ENCODE measurements around the gene LMNTD1. TPM values are rescaled to one million over a fixed set of nuclear protein-coding genes. Genes with fewer than 3 reads are reported as not detected.

The LMNTD1 gene
- total RNA-seq, 2 experiments from 2014 or later: not detected

DNA sequence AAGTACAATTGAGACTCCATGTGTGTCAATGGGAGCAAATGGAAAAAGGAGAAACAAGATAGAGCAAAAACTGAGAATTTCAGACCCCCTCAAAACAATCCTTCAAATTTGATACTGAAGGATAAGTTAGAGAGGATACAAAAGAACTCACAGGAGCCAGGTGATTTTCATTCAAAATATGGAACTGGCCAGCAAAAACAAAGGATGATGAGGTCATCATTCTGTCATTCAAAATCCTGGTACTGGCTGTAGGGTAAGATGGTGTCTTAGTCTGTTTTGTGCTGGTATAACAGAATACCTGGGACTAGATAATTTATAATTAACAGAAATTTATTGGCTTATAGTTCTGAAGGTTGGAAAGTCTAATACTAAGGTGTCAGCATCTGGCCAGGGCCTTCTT is 80.6 kb downstream of the LMNTD1 start:
- DNase-seq: no peak
- Mint-ChIP-seq H3K9me3 (ENCODE audit: insufficient read depth) (no peaks in the 10 kb centered on the region), H3K4me3 (no peak overlapping the region), H3K4me1 (ENCODE audit: low read depth) (no peaks in the 10 kb centered on the region), H3K27ac (no peak overlapping the region), H3K27me3 (ENCODE audit: low read depth) (no peaks in the 10 kb centered on the region), H3K36me3 (ENCODE audit: low read depth) (no peaks in the 10 kb centered on the region)
- ChIA-PET CTCF (no interaction called here), POLR2A (no interaction called here)
- no peak for ATAC-seq

DNA sequence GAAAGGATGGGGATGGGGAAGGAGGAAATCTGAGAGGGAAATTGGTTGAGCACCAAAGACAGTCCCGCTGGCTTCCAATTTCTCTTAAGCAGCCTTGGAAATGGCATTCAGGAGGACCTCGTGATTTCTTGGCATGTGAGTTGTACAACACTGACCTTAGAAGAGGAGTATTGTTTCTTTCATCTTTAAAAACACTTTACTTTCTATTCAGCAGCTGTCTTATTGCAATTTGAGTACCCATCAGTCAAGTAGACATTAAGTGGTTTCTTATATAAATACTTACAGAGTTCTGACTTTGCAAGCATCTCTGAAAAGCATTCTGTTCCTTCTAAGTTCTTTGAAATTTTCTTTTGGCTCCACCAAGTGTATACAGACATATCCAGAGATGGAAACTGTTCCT is 83.2 kb downstream of the LMNTD1 start:
- ATAC-seq (no peak), DNase-seq (no peak)
- Mint-ChIP-seq H3K4me3 (no peak overlapping the region), H3K4me1 (ENCODE audit: low read depth) (no peaks in the 10 kb centered on the region), H3K9me3 (ENCODE audit: insufficient read depth) (peaks cover 6% of the 10 kb centered on the region), H3K27me3 (ENCODE audit: low read depth) (no peaks in the 10 kb centered on the region), H3K27ac (no peak overlapping the region), H3K36me3 (ENCODE audit: low read depth) (no peaks in the 10 kb centered on the region)
- ChIA-PET CTCF (no interaction called here), POLR2A (no interaction called here)

DNA sequence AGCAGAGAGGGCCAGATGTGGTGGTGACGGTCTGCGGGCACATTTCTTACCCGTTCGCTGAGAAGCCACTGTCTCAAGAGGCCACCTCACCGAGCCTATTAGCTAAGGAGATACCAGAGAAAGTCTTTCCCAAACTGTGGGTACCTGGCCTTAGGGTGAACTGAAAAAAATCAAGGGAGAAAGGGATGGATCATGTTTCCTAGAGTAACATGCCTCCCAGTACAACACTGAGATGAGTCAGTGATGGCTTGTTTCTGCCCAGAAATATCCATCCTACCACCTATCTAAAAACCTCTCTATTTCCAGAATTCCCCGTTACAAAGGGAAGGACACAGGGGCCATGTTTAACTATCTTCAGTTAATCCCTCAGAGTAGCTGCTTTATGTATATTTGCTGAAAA is 83.7 kb downstream of the LMNTD1 start:
- CTCF ChIA-PET: no interaction called here
- H3K27ac Mint-ChIP-seq: no peak overlapping the region
- no peaks in the 10 kb centered on the region for H3K36me3 Mint-ChIP-seq (ENCODE audit: low read depth)
- no peaks in the 10 kb centered on the region for H3K4me1 Mint-ChIP-seq (ENCODE audit: low read depth)
- no peak overlapping the region for H3K4me3 Mint-ChIP-seq
- H3K9me3 Mint-ChIP-seq (ENCODE audit: insufficient read depth): peaks cover 6% of the 10 kb centered on the region
- no peak for DNase-seq
- POLR2A ChIA-PET: no interaction called here
- no peaks in the 10 kb centered on the region for H3K27me3 Mint-ChIP-seq (ENCODE audit: low read depth)
- ATAC-seq: no peak

DNA sequence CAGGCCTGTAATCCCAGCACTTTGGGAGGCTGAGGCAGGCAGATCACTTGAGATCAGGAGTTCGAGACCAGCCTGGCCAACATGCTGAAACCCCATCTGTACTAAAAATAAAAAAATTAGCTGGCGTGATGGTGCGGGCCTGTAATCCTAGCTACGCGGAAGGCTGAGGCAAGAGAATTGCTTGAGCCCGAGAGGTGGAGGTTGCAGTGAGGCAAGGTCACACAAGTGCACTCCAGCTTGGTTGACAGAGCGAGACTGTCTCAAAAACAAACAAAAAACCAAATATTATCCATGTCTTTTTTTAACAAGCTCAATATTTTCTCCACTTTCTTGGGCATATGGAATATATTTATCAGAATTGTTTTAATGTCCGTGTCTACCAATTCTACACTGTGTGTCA is 89.6 kb downstream of the LMNTD1 start:
- ChIA-PET POLR2A (no interaction called here), CTCF (no interaction called here)
- Mint-ChIP-seq H3K36me3 (ENCODE audit: low read depth) (no peaks in the 10 kb centered on the region), H3K27ac (no peak overlapping the region), H3K9me3 (ENCODE audit: insufficient read depth) (peaks cover 6% of the 10 kb centered on the region), H3K27me3 (ENCODE audit: low read depth) (peaks cover 2% of the 10 kb centered on the region), H3K4me3 (no peak overlapping the region), H3K4me1 (ENCODE audit: low read depth) (no peaks in the 10 kb centered on the region)
- ATAC-seq (no peak), DNase-seq (no peak)

DNA sequence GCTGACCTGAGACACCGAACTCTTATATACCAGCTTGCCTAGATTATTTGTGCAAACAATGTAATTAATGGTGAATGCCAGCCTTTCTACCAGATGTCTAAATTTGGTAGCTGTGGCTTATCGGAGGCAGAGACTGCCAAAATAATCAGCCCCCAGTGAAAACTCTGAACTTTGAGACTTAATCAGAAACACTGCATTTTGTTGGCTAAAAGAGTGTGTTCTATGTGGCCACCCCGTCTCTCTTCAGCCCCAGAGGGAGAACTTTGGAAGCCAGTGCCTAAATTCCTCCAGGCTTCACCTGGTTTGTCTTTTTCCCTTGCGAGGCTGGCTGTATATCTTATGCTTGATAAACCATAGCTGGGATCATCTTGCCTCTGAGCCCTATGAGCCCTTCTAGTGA is 90.1 kb downstream of the LMNTD1 start:
- Mint-ChIP-seq H3K36me3 (ENCODE audit: low read depth) (no peaks in the 10 kb centered on the region), H3K27ac (no peak overlapping the region), H3K4me3 (no peak overlapping the region), H3K4me1 (ENCODE audit: low read depth) (no peaks in the 10 kb centered on the region), H3K27me3 (ENCODE audit: low read depth) (peaks cover 2% of the 10 kb centered on the region), H3K9me3 (ENCODE audit: insufficient read depth) (peaks cover 6% of the 10 kb centered on the region)
- ATAC-seq: no peak
- ChIA-PET CTCF (no interaction called here), POLR2A (no interaction called here)
- DNase-seq: no peak

DNA sequence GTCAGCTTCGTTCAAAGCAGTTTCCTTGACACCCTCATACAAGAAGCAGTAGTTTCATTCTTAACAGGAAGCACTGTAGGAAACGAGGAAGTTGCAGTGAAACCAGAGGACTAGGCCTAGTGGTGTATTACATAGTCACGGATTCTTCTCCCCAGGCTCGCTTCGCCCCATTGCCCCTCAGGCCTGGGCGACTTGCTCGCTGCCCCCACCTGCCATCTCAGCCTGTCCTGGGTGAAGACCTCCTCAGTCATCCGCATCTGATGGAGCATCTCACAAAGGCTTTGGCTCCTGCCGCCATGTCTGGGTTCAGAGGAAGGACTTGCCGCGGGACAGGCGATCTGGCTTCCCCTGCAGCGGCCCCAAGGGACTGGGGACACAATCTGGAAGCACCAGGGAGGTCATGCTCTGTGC is 93.5 kb downstream of the LMNTD1 start:
- DNase-seq: no peak
- ChIA-PET CTCF (no interaction called here), POLR2A (no interaction called here)
- no peak overlapping the region for H3K4me3 Mint-ChIP-seq
- H3K4me1 Mint-ChIP-seq (ENCODE audit: low read depth): no peaks in the 10 kb centered on the region
- ATAC-seq: no peak
- no peaks in the 10 kb centered on the region for H3K9me3 Mint-ChIP-seq (ENCODE audit: insufficient read depth)
- H3K27me3 Mint-ChIP-seq (ENCODE audit: low read depth): peaks cover 5% of the 10 kb centered on the region
- no peak overlapping the region for H3K27ac Mint-ChIP-seq
- H3K36me3 Mint-ChIP-seq (ENCODE audit: low read depth): no peaks in the 10 kb centered on the region

DNA sequence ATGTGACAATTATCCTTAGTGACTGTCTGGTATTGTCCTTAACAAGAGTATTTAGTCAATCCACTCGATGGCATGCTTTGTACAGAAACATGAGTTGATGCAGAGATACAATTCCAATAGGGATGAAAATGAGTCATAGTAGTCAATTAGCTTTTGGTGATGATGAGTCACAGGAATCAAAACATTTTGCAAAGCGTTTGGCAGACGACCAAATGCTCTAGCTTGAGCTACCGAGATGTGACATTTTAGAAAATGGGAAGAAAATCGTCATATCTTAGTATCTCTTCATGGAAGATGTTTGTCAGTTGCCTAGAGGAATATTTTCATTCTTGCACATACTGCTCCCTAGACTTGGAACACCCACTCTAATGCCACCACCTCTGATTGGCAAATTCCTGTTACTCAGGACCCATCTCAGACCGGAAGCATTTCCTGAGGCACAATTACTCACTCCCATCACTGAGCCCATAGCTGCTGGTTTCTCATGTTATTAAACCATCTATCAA is 95.0 kb downstream of the LMNTD1 start:
- Mint-ChIP-seq H3K36me3 (ENCODE audit: low read depth) (no peaks in the 10 kb centered on the region), H3K4me1 (ENCODE audit: low read depth) (no peaks in the 10 kb centered on the region), H3K9me3 (ENCODE audit: insufficient read depth) (no peaks in the 10 kb centered on the region), H3K27ac (no peak overlapping the region), H3K27me3 (ENCODE audit: low read depth) (peaks cover 9% of the 10 kb centered on the region), H3K4me3 (no peak overlapping the region)
- ChIA-PET CTCF (no interaction called here), POLR2A (interaction anchor here (0.6 kb wide), 1 partner anchor 638 kb away, joined by 3 read pairs; no protein-coding TSS in a partner anchor)
- ATAC-seq (no peak), DNase-seq (no peak)

DNA sequence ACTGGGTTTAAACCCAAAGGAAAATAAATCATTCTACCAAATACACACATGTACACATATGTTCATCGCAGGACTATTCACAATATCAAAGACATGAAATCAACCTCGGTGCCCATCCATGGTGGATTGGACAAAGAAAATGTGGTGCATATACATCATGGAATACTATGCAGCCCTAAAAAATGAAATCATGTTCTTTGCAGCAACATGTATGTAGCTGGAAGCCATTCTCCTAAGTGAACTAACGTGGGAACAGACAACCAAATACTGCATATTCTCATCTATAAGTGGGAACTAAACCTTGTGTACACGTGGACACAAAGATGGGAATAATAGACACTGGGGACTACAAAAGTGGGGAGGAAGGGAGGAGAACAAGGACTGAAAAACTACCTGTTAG is 96.6 kb downstream of the LMNTD1 start:
- H3K9me3 Mint-ChIP-seq (ENCODE audit: insufficient read depth): no peaks in the 10 kb centered on the region
- DNase-seq (no peak), ATAC-seq (no peak)
- H3K27me3 Mint-ChIP-seq (ENCODE audit: low read depth): peaks cover 9% of the 10 kb centered on the region
- H3K4me1 Mint-ChIP-seq (ENCODE audit: low read depth): no peaks in the 10 kb centered on the region
- H3K36me3 Mint-ChIP-seq (ENCODE audit: low read depth): no peaks in the 10 kb centered on the region
- ChIA-PET CTCF (no interaction called here), POLR2A (no interaction called here)
- no peak overlapping the region for H3K4me3 Mint-ChIP-seq
- no peak overlapping the region for H3K27ac Mint-ChIP-seq

DNA sequence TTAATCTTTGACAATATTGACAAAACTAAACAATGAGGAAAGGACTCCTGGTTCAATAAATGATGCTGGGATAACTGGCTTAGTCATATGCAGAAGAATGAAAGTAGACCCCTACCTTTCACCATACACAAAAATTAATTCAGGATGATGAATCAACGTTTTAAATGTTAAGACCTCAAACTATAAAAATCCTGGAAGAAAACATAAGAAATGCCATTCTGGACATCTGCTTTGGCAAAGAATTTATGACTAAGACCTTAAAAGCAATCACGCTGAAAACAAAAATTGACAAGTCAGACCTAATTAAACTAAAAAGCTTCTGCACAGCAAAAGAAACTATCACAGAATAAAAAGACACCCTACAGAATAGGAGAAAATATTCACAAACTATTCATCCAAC is 97.4 kb downstream of the LMNTD1 start:
- no peaks in the 10 kb centered on the region for H3K4me1 Mint-ChIP-seq (ENCODE audit: low read depth)
- ATAC-seq (no peak), DNase-seq (no peak)
- H3K4me3 Mint-ChIP-seq: no peak overlapping the region
- H3K27ac Mint-ChIP-seq: no peak overlapping the region
- H3K36me3 Mint-ChIP-seq (ENCODE audit: low read depth): no peaks in the 10 kb centered on the region
- no peaks in the 10 kb centered on the region for H3K9me3 Mint-ChIP-seq (ENCODE audit: insufficient read depth)
- ChIA-PET CTCF (no interaction called here), POLR2A (no interaction called here)
- H3K27me3 Mint-ChIP-seq (ENCODE audit: low read depth): peaks cover 7% of the 10 kb centered on the region

DNA sequence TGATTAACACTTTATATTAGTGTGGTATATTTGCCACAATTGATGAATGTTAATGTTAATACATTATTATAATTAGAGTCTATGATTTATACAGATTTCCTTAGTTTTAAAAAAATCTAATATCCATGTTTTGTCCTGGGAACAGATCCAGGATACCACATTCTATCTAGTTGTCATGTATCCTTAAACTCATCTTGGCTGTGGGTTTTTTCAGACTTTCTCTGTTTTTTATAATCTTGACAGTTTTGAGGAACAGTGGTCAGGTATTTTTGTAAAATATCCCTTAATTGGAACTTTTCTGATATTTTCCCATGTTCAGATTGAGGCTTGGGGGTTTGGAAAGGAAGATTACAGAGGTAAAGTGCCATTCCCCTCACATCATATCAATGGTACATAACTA is 104.1 kb downstream of the LMNTD1 start:
- H3K9me3 Mint-ChIP-seq (ENCODE audit: insufficient read depth): no peaks in the 10 kb centered on the region
- DNase-seq (no peak), ATAC-seq (no peak)
- POLR2A ChIA-PET: no interaction called here
- H3K4me1 Mint-ChIP-seq (ENCODE audit: low read depth): no peaks in the 10 kb centered on the region
- CTCF ChIA-PET: no interaction called here
- H3K4me3 Mint-ChIP-seq: no peak overlapping the region
- H3K27ac Mint-ChIP-seq: no peak overlapping the region
- peaks cover 17% of the 10 kb centered on the region for H3K27me3 Mint-ChIP-seq (ENCODE audit: low read depth)
- no peaks in the 10 kb centered on the region for H3K36me3 Mint-ChIP-seq (ENCODE audit: low read depth)

DNA sequence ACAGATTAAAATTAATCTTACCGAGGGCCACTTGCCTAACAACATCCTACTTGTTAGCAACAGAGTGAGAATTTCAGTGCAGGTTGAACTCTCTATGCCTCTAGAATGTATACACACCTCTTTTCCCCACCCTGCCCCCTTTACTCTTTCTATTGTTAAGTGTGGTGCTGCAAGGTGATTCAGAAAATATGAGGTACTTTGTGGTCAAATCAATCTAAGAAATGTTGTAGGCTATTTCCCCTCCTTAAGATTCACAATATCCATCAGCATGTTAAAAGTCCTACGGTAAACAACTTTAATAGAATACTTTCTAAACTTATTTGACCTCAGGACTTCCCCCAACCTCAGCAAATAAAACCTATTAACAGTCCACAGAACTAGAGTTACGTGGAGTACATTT is 106.0 kb downstream of the LMNTD1 start:
- Mint-ChIP-seq H3K4me3 (no peak overlapping the region), H3K27me3 (ENCODE audit: low read depth) (peaks cover 16% of the 10 kb centered on the region), H3K4me1 (ENCODE audit: low read depth) (no peaks in the 10 kb centered on the region), H3K9me3 (ENCODE audit: insufficient read depth) (no peaks in the 10 kb centered on the region), H3K27ac (no peak overlapping the region), H3K36me3 (ENCODE audit: low read depth) (no peaks in the 10 kb centered on the region)
- CTCF ChIA-PET: interaction anchor here (1.1 kb wide), 1 partner anchor 10 kb away, joined by 3 read pairs; no protein-coding TSS in a partner anchor
- no peak for ATAC-seq
- DNase-seq: no peak
- POLR2A ChIA-PET: no interaction called here

DNA sequence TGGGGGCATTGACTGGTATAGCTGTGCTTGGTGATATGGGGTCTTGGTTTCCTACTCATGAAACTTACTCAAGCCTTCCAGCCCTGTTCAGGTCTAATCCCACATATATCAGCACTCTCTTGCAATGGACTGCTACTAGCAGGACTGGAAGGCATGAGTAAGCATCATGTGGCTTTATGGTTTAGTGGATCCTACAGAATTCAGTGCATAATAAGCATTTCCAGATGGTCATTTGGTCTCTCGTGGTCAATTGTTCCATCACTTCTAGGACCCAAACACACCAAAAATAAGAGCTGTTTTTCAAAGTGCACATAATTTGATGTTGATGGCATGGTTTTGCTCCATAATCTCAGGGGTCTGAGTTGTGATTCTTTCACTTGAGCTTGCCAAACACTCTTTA is 114.4 kb downstream of the LMNTD1 start:
- peaks cover 11% of the 10 kb centered on the region for H3K4me1 Mint-ChIP-seq (ENCODE audit: low read depth)
- ChIA-PET CTCF (interaction anchor here (0.9 to 1.0 kb wide), 2 partner anchors 119 to 219 kb away, joined by 4 to 5 read pairs; no protein-coding TSS in a partner anchor), POLR2A (no interaction called here)
- H3K36me3 Mint-ChIP-seq (ENCODE audit: low read depth): no peaks in the 10 kb centered on the region
- H3K9me3 Mint-ChIP-seq (ENCODE audit: insufficient read depth): no peaks in the 10 kb centered on the region
- DNase-seq (no peak), ATAC-seq (no peak)
- no peak overlapping the region for H3K4me3 Mint-ChIP-seq
- no peak overlapping the region for H3K27ac Mint-ChIP-seq
- H3K27me3 Mint-ChIP-seq (ENCODE audit: low read depth): no peaks in the 10 kb centered on the region

DNA sequence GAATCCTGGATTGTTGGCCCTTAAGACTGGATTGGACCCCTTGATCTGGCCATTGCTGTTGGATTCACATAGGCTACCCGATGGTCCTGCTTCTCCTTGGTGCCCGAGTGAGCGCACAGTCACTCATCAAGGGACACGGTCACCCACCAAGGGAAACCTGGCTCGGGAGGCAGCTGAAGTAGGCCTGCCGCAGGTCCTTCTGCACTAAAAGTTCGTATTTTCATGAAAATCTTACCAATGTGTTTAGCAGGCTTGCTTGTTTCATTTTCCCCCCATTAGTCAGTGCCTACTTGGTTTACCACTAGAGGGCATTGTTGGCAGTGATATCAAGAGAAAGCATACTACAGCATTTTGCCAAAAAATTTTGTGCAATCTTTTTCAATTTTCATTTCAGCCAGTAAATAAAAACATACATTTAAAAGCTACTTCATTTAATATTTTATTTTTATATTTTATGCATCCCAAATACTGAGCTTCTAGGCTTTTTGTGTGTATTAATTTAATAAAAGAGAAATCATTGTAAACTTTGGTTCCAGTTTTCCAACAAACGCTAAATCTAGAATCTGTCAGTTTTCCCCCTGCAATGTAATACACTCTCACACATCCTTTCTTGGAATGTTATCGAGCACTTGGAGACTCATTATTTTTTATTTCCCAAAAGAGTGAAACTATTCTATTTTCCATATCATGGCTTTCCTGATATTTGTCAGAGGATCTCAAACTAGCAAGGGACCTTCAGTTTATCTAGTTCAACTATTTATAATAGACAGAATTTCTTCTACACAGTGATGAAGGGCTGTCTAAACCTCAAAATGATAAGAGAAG is 116.7 kb downstream of the LMNTD1 start:
- no peaks in the 10 kb centered on the region for H3K36me3 Mint-ChIP-seq (ENCODE audit: low read depth)
- peak overlapping the region; percentile 51 for H3K4me3 Mint-ChIP-seq
- H3K9me3 Mint-ChIP-seq (ENCODE audit: insufficient read depth): no peaks in the 10 kb centered on the region
- peak; percentile 78 for ATAC-seq
- POLR2A ChIA-PET: no interaction called here
- CTCF ChIA-PET: interaction anchor here (0.6 to 2.8 kb wide), 22 partner anchors 9 to 596 kb away, joined by 3 to 17 read pairs (median 4); no protein-coding TSS in a partner anchor
- DNase-seq: peak; percentile 62
- no peaks in the 10 kb centered on the region for H3K27me3 Mint-ChIP-seq (ENCODE audit: low read depth)
- H3K4me1 Mint-ChIP-seq (ENCODE audit: low read depth): peaks cover 11% of the 10 kb centered on the region
- H3K27ac Mint-ChIP-seq: peak overlapping the region; percentile 33
